Activated CD4-positive, alpha-beta T cell treated with anti-CD3 and anti-CD28 coated beads, Interleukin-2, amount 10 ng/mL, durations not matched to agents 7 days and 5 days (primary cell): ENCODE measurements around the gene PDE6B. TPM values are rescaled to one million over a fixed set of nuclear protein-coding genes. Genes with fewer than 3 reads are reported as not detected.

ENCODE experiments used
- CTCF ChIA-PET: fragments of 350-600 bp; sonication (Branson Sonifier 250); formaldehyde crosslinking; loops from one replicate; lab custom pipeline; 2021; ENCODE audit warnings: antibody characterized with exemption; lab: Charles Lee
- POLR2A ChIA-PET: fragments of 350-600 bp; sonication (Branson Sonifier 250); formaldehyde crosslinking; loops from one replicate; lab custom pipeline; 2021; ENCODE audit warnings: antibody characterized with exemption; lab: Charles Lee
- DNase-seq: peaks from one replicate; pipeline ENCODE4 v3.0.0-alpha.2; 2020
- H3K27ac Mint-ChIP-seq: one replicate; pipeline ENCODE4 v1.8.0; 2021; ENCODE audit warnings: mild to moderate bottlenecking, moderate library complexity, mixed read lengths
- H3K27me3 Mint-ChIP-seq: one replicate; pipeline ENCODE4 v1.8.0; 2021; ENCODE audit warnings: mixed read lengths
- H3K36me3 Mint-ChIP-seq: one replicate; pipeline ENCODE4 v1.8.0; 2021; ENCODE audit warnings: low read depth, mixed read lengths
- H3K4me1 Mint-ChIP-seq: one replicate; pipeline ENCODE4 v1.8.0; 2021; ENCODE audit warnings: mixed read lengths
- H3K4me3 Mint-ChIP-seq: one replicate; pipeline ENCODE4 v1.8.0; 2021; ENCODE audit warnings: mild to moderate bottlenecking, moderate library complexity, mixed read lengths
- H3K9me3 Mint-ChIP-seq: one replicate; pipeline ENCODE4 v1.8.0; 2021; ENCODE audit warnings: mixed read lengths
- total RNA-seq, 2 experiments: library from RNA; stranded (reverse); gene quantifications; one replicate each; pipeline ENCODE4 v1.2.3, GENCODE V29; 2021

Gene PDE6B
- total RNA-seq, 2 experiments from 2014 or later, result 15.9 to 18.7 TPM

DNA sequence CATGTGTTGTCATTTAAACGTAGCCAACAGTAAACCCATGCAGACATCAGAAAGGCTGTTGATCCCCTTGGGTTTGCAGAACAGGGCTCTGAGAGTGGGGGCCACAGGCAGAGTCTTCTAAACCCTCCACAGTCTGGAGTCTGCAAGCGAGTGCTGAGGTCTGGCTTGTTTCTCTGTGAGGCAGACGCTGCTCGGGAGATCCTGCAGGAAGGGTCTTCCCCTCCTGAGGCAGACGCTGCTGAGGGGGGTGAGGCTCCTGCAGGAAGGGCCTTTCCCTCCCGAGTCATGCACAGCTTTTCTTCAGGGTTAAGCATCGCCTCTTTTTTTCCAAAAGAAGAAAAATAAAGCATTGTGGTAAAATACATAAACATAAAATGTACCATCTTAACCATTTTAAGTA lies 17.1 kb upstream of the PDE6B start:
- H3K9me3 Mint-ChIP-seq, result peaks cover 4% of the 10 kb centered on the region
- DNase-seq, result no peak
- peaks cover 3% of the 10 kb centered on the region for H3K27me3 Mint-ChIP-seq
- peaks cover 5% of the 10 kb centered on the region for H3K4me1 Mint-ChIP-seq
- ChIA-PET CTCF (no interaction called here), POLR2A (no interaction called here)
- H3K36me3 Mint-ChIP-seq, result no peaks in the 10 kb centered on the region
- H3K4me3 Mint-ChIP-seq, result no peak overlapping the region
- H3K27ac Mint-ChIP-seq, result no peak overlapping the region

DNA sequence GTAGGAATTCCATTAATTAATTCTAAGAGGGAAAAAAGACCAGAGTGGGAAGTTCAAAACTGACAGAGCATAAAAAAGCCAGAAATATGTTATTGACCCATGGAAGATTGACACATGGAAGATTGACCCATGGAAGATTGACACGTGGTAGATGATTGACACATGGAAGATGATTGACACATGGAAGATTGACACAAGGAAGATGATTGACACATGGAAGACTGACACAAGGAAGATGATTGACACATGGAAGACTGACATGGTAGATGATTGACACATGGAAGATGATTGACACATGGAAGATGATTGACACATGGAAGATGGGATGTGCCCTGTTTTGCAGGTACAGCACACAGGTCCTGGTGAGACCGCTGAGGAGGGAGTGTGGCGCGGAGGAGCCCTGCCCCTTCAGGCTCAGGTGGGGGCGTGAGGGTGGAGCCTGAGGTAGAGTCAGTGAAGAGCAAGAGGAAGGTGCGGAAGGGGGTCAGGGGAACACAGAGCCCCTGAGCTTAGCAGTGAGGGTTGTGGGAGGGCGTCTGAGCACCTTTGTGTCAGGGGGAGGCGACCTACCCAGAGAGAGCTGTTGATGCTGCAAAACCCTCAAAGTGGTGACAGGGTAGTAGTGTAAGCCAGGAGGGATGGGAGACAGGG lies 15.8 kb upstream of the PDE6B start:
- H3K36me3 Mint-ChIP-seq, result no peaks in the 10 kb centered on the region
- no peak for DNase-seq
- no peak overlapping the region for H3K27ac Mint-ChIP-seq
- H3K9me3 Mint-ChIP-seq, result peaks cover 4% of the 10 kb centered on the region
- no peak overlapping the region for H3K4me3 Mint-ChIP-seq
- POLR2A ChIA-PET, result no interaction called here
- no peaks in the 10 kb centered on the region for H3K4me1 Mint-ChIP-seq
- peaks cover 3% of the 10 kb centered on the region for H3K27me3 Mint-ChIP-seq
- CTCF ChIA-PET, result no interaction called here

GRCh38 chr4:610411-611261 lies 14.7 kb upstream of the PDE6B start:
- Mint-ChIP-seq H3K36me3 (no peaks in the 10 kb centered on the region), H3K4me1 (no peaks in the 10 kb centered on the region), H3K27ac (no peak overlapping the region), H3K4me3 (no peak overlapping the region), H3K9me3 (peaks cover 4% of the 10 kb centered on the region), H3K27me3 (peaks cover 7% of the 10 kb centered on the region)
- no peak for DNase-seq
- POLR2A ChIA-PET, result no interaction called here
- CTCF ChIA-PET, result no interaction called here

GRCh38 chr4:612052-612748 lies 13.2 kb upstream of the PDE6B start:
- Mint-ChIP-seq H3K4me3 (no peak overlapping the region), H3K4me1 (no peaks in the 10 kb centered on the region), H3K27ac (no peak overlapping the region), H3K9me3 (peaks cover 4% of the 10 kb centered on the region), H3K36me3 (no peaks in the 10 kb centered on the region), H3K27me3 (peaks cover 9% of the 10 kb centered on the region)
- ChIA-PET CTCF (no interaction called here), POLR2A (no interaction called here)
- DNase-seq, result no peak

DNA sequence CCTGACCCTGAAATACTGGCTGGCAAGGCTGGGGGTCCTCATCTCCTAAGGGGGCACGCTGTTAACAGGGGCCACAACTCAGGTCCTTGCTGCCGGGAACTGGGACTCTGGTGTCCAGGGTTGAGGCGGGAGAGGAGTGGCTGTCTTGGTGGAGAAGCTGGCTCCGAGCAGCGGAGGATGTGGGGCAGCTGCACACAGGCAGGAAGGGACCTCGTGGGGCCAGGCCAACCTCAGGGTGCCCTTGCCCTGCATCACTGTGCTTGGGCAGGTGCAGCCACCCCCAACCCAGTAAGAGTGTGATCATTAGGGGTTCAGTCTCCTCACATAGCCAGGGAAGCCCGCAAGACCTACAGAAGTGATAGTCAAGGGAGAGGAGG lies 12.6 kb upstream of the PDE6B start:
- Mint-ChIP-seq H3K36me3 (no peaks in the 10 kb centered on the region), H3K9me3 (peaks cover 4% of the 10 kb centered on the region), H3K27me3 (peaks cover 9% of the 10 kb centered on the region), H3K4me3 (no peak overlapping the region), H3K4me1 (no peaks in the 10 kb centered on the region), H3K27ac (no peak overlapping the region)
- ChIA-PET CTCF (no interaction called here), POLR2A (no interaction called here)
- DNase-seq, result no peak

- ChIA-PET POLR2A (no interaction called here), CTCF (no interaction called here)
- DNase-seq, result no peak
- Mint-ChIP-seq H3K27me3 (peaks cover 9% of the 10 kb centered on the region), H3K4me1 (no peaks in the 10 kb centered on the region), H3K4me3 (no peak overlapping the region), H3K9me3 (peaks cover 4% of the 10 kb centered on the region), H3K27ac (no peak overlapping the region), H3K36me3 (no peaks in the 10 kb centered on the region)
Measured at GRCh38 chr4:613126-613525, 12.2 kb upstream of the PDE6B start.

- CTCF ChIA-PET, result no interaction called here
Measured at GRCh38 chr4:616091-616490, 9.3 kb upstream of the PDE6B start.

DNA sequence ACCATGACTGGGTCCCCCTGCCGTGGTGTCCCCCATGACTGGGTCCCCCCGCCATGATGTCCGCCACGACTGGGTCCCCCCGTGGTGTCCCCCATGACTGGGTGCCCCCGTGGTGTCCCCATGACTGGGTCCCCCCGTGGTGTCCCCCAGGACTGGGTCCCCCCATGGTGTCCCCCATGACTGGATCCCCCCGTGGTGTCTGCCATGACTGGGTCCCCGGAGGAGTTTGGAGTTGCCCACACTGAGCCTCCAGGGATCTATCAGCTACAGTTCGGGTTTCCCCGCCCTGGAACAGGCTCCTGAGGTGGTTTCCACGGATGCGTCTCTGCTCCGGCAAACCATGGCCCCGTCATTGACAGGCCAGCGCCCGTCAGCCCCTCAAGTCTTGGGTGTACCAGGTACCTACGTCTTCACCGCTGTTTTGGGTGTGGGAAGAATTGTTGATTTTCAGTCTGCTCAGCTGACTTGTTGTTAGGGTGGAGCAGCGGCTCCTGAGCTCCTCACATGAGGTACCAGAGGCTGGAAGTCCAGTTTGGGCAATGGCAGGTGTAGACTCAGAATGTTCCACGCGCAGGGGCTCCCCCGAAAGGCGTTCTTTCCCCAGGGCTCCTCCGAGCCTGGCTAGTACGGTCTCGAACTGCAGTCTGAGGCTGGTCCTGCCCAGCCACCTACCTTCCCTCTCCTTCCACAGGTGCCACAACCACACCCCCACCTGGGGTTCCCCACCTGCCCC lies 8.3 kb upstream of the PDE6B start:
- Mint-ChIP-seq H3K9me3 (peaks cover under 1% of the 10 kb centered on the region), H3K27ac (no peak overlapping the region)
- CTCF ChIA-PET, result no interaction called here

More at GRCh38 chr4:616091-616490, 9.3 kb upstream of the PDE6B start:
- Mint-ChIP-seq H3K4me1 (no peaks in the 10 kb centered on the region), H3K27ac (no peak overlapping the region), H3K27me3 (peaks cover 5% of the 10 kb centered on the region), H3K4me3 (no peak overlapping the region), H3K9me3 (no peaks in the 10 kb centered on the region), H3K36me3 (no peaks in the 10 kb centered on the region)
- POLR2A ChIA-PET, result no interaction called here
- no peak for DNase-seq

DNA sequence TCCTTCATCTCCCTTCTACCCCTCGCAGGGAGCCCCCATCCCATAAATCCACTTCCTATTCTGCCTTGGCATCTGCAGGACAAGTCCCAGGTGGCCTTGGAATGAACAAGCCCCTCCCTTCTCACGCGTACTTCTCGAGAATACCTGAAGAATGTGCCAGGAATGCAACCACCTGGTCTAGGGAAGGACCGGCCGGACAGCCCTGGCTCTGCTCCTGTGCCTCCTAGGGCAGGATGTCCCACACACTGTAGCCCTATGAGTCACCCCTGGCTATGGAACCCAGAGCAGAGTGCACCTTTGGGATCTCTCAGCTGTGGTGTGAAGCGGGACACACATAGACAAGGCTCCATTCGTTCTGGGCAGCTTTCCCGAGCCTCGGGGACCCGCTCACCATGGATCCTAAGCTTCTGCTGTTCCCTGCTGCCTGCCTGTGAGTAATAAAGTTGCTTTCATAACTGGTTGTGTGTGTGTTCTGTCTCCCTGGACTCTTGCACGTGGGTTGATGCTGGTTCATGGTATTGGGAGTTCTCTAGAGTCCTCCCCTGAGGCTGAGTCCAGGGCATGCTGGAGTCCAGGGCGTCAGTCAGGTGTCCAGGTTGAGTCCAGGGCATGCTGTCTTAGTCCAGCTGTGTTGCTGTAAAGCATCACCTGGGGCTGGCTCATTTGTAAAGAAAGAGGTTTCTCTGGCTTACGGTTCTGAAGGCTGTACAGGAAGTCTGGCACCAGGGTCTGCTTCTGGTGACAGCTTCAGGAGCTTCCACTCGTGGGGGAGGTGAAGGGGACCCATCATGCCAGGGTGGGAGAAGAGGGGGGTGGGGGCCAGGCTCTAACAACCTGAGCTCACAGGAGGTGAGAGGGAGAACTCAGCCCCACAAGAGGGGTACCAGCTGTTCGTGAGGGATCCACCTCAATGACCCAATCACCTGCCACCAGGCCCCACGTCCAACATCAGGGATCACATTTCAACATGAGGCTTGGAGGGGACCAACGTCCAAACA lies 7.4 kb upstream of the PDE6B start:
- POLR2A ChIA-PET, result no interaction called here
- Mint-ChIP-seq H3K4me1 (no peaks in the 10 kb centered on the region), H3K27ac (no peak overlapping the region), H3K9me3 (peaks cover 4% of the 10 kb centered on the region), H3K27me3 (peaks cover 5% of the 10 kb centered on the region), H3K36me3 (no peaks in the 10 kb centered on the region), H3K4me3 (no peak overlapping the region)
- DNase-seq, result no peak
- CTCF ChIA-PET, result interaction anchor here (0.7 to 1.1 kb wide), 2 partner anchors 12 to 526 kb away, joined by 3 read pairs; no protein-coding TSS in a partner anchor

More for the DNA sequence above, 8.3 kb upstream of the PDE6B start:
- DNase-seq, result no peak
- H3K27me3 Mint-ChIP-seq, result peaks cover 5% of the 10 kb centered on the region
- no peaks in the 10 kb centered on the region for H3K36me3 Mint-ChIP-seq
- POLR2A ChIA-PET, result no interaction called here
- no peaks in the 10 kb centered on the region for H3K4me1 Mint-ChIP-seq
- H3K4me3 Mint-ChIP-seq, result no peak overlapping the region

DNA sequence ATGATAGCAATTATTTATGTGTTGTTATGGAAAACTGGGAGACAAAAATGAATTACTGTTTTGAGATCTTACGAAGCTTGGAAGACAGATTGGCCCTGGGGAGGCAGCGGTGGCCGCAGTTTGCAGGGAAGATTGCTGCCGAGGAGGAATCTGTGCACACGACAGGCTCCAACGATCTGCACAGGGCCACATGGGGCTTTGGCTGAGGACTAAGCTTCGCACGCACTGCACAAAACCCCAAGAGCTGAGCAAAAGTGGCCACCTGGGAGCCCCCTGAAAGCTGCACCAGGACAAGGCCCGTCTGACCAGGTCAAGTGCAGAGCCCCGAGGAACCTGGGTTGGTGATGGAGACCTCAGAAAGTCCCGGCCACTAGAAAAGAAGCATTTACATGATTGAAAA lies 5.2 kb upstream of the PDE6B start:
- peaks cover 5% of the 10 kb centered on the region for H3K27me3 Mint-ChIP-seq
- DNase-seq, result no peak
- no peaks in the 10 kb centered on the region for H3K4me1 Mint-ChIP-seq
- H3K36me3 Mint-ChIP-seq, result no peaks in the 10 kb centered on the region
- peaks cover 5% of the 10 kb centered on the region for H3K9me3 Mint-ChIP-seq
- ChIA-PET POLR2A (no interaction called here), CTCF (no interaction called here)
- H3K27ac Mint-ChIP-seq, result no peak overlapping the region
- no peak overlapping the region for H3K4me3 Mint-ChIP-seq

GRCh38 chr4:620851-621261 lies 4.5 kb upstream of the PDE6B start:
- ChIA-PET POLR2A (no interaction called here), CTCF (no interaction called here)
- no peak for DNase-seq
- Mint-ChIP-seq H3K36me3 (no peaks in the 10 kb centered on the region), H3K4me3 (no peak overlapping the region), H3K4me1 (no peaks in the 10 kb centered on the region), H3K27ac (no peak overlapping the region), H3K27me3 (no peaks in the 10 kb centered on the region), H3K9me3 (peaks cover 5% of the 10 kb centered on the region)
